ENCODE data around the gene TBC1D16. TPM values are rescaled to one million over a fixed set of nuclear protein-coding genes. Genes with fewer than 3 reads are reported as not detected.

TBC1D16 gene
- total RNA-seq, 2 donors from 2014 or later: 1.9 to 2.6 TPM

GRCh38 chr17:79946352-79947231 lies 89.1 kb downstream of the TBC1D16 start:
- no peak overlapping the region for H3K4me3 Mint-ChIP-seq
- no peaks in the 10 kb centered on the region for H3K27me3 Mint-ChIP-seq
- H3K9me3 ChIP-seq (ENCODE audit: control insufficient read depth, low read length, poor library complexity, severe bottlenecking): no peaks in the 10 kb centered on the region
- H3K27ac Mint-ChIP-seq: no peak overlapping the region
- no peak for DNase-seq
- ATAC-seq: no peak
- peaks cover 9% of the 10 kb centered on the region for H3K4me1 Mint-ChIP-seq
- no peaks in the 10 kb centered on the region for H3K36me3 Mint-ChIP-seq (ENCODE audit: low read depth)

GRCh38 chr17:79945591-79946255 lies 89.9 kb downstream of the TBC1D16 start:
- DNase-seq (no peak), ATAC-seq (no peak)
- no peaks in the 10 kb centered on the region for H3K27me3 Mint-ChIP-seq
- H3K36me3 Mint-ChIP-seq (ENCODE audit: low read depth): no peaks in the 10 kb centered on the region
- no peaks in the 10 kb centered on the region for H3K9me3 ChIP-seq (ENCODE audit: control insufficient read depth, low read length, poor library complexity, severe bottlenecking)
- no peak overlapping the region for H3K27ac Mint-ChIP-seq
- H3K4me3 Mint-ChIP-seq: no peak overlapping the region
- peaks cover 9% of the 10 kb centered on the region for H3K4me1 Mint-ChIP-seq

- DNase-seq (no peak), ATAC-seq (no peak)
- H3K27me3 Mint-ChIP-seq: no peaks in the 10 kb centered on the region
Measured at GRCh38 chr17:79944821-79945391, 90.8 kb downstream of the TBC1D16 start.

GRCh38 chr17:79944251-79944812 lies 91.3 kb downstream of the TBC1D16 start:
- no peaks in the 10 kb centered on the region for H3K9me3 ChIP-seq (ENCODE audit: control insufficient read depth, low read length, poor library complexity, severe bottlenecking)
- H3K4me3 Mint-ChIP-seq: no peak overlapping the region
- H3K27me3 Mint-ChIP-seq: no peaks in the 10 kb centered on the region
- no peak for ATAC-seq
- peak overlapping the region; percentile 22 for H3K27ac Mint-ChIP-seq
- no peaks in the 10 kb centered on the region for H3K36me3 Mint-ChIP-seq (ENCODE audit: low read depth)
- peaks cover 9% of the 10 kb centered on the region for H3K4me1 Mint-ChIP-seq
- no peak for DNase-seq

More at GRCh38 chr17:79944821-79945391, 90.8 kb downstream of the TBC1D16 start:
- no peak overlapping the region for H3K4me3 Mint-ChIP-seq
- no peak overlapping the region for H3K27ac Mint-ChIP-seq
- H3K36me3 Mint-ChIP-seq (ENCODE audit: low read depth): no peaks in the 10 kb centered on the region
- H3K4me1 Mint-ChIP-seq: peaks cover 9% of the 10 kb centered on the region
- H3K9me3 ChIP-seq (ENCODE audit: control insufficient read depth, low read length, poor library complexity, severe bottlenecking): no peaks in the 10 kb centered on the region

GRCh38 chr17:79943347-79944241 lies 92.1 kb downstream of the TBC1D16 start:
- Mint-ChIP-seq H3K27me3 (no peaks in the 10 kb centered on the region), H3K36me3 (ENCODE audit: low read depth) (no peaks in the 10 kb centered on the region), H3K4me1 (peaks cover 9% of the 10 kb centered on the region), H3K27ac (no peak overlapping the region), H3K4me3 (peak overlapping the region; percentile 64)
- H3K9me3 ChIP-seq (ENCODE audit: control insufficient read depth, low read length, poor library complexity, severe bottlenecking): no peaks in the 10 kb centered on the region
- DNase-seq (no peak), ATAC-seq (no peak)

- Mint-ChIP-seq H3K27ac (no peak overlapping the region), H3K4me3 (peak overlapping the region; percentile 64)
Measured at GRCh38 chr17:79942591-79943346, 92.9 kb downstream of the TBC1D16 start.

GRCh38 chr17:79942011-79942405 lies 93.7 kb downstream of the TBC1D16 start:
- no peaks in the 10 kb centered on the region for H3K36me3 Mint-ChIP-seq (ENCODE audit: low read depth)
- H3K27me3 Mint-ChIP-seq: peaks cover 6% of the 10 kb centered on the region
- DNase-seq: no peak
- H3K27ac Mint-ChIP-seq: no peak overlapping the region
- H3K4me1 Mint-ChIP-seq: peaks cover 16% of the 10 kb centered on the region
- H3K4me3 Mint-ChIP-seq: no peak overlapping the region
- ATAC-seq: no peak
- no peaks in the 10 kb centered on the region for H3K9me3 ChIP-seq (ENCODE audit: control insufficient read depth, low read length, poor library complexity, severe bottlenecking)

More at GRCh38 chr17:79942591-79943346, 92.9 kb downstream of the TBC1D16 start:
- peaks cover 1% of the 10 kb centered on the region for H3K27me3 Mint-ChIP-seq
- ATAC-seq (peak; percentile 63), DNase-seq (no peak)
- no peaks in the 10 kb centered on the region for H3K36me3 Mint-ChIP-seq (ENCODE audit: low read depth)
- H3K9me3 ChIP-seq (ENCODE audit: control insufficient read depth, low read length, poor library complexity, severe bottlenecking): no peaks in the 10 kb centered on the region
- peaks cover 9% of the 10 kb centered on the region for H3K4me1 Mint-ChIP-seq

GRCh38 chr17:79941088-79942010 lies 94.3 kb downstream of the TBC1D16 start:
- Mint-ChIP-seq H3K36me3 (ENCODE audit: low read depth) (no peaks in the 10 kb centered on the region), H3K27ac (no peak overlapping the region), H3K4me1 (peaks cover 16% of the 10 kb centered on the region), H3K27me3 (peaks cover 6% of the 10 kb centered on the region), H3K4me3 (no peak overlapping the region)
- ATAC-seq (no peak), DNase-seq (no peak)
- H3K9me3 ChIP-seq (ENCODE audit: control insufficient read depth, low read length, poor library complexity, severe bottlenecking): no peaks in the 10 kb centered on the region

GRCh38 chr17:79940459-79941087 lies 95.1 kb downstream of the TBC1D16 start:
- H3K4me1 Mint-ChIP-seq: peaks cover 16% of the 10 kb centered on the region
- peaks cover 6% of the 10 kb centered on the region for H3K27me3 Mint-ChIP-seq
- no peak for ATAC-seq
- no peak for DNase-seq
- no peak overlapping the region for H3K4me3 Mint-ChIP-seq
- no peaks in the 10 kb centered on the region for H3K36me3 Mint-ChIP-seq (ENCODE audit: low read depth)
- H3K9me3 ChIP-seq (ENCODE audit: control insufficient read depth, low read length, poor library complexity, severe bottlenecking): no peaks in the 10 kb centered on the region
- H3K27ac Mint-ChIP-seq: peak overlapping the region; percentile 51

GRCh38 chr17:79939755-79940458 lies 95.8 kb downstream of the TBC1D16 start:
- Mint-ChIP-seq H3K36me3 (ENCODE audit: low read depth) (no peaks in the 10 kb centered on the region), H3K4me1 (peaks cover 16% of the 10 kb centered on the region), H3K27ac (peak overlapping the region; percentile 51), H3K4me3 (no peak overlapping the region), H3K27me3 (peaks cover 10% of the 10 kb centered on the region)
- no peak for ATAC-seq
- no peak for DNase-seq
- H3K9me3 ChIP-seq (ENCODE audit: control insufficient read depth, low read length, poor library complexity, severe bottlenecking): no peaks in the 10 kb centered on the region

All from T-helper 17 cell (primary cell).